Loucy (cell line): ENCODE measurements around the gene HAPLN2.

ENCODE experiments used
- H2AFZ ChIP-seq: fragments of 200-600 bp; sonication (generic); 2 replicates; pipeline ENCODE4 v1.6.0; 2016; ENCODE audit warnings: antibody characterized with exemption, mild to moderate bottlenecking, low read length, moderate library complexity
- H3F3A ChIP-seq: fragments of 200-600 bp; 2 replicates; pipeline ENCODE4 v1.6.0; 2016; ENCODE audit warnings: antibody characterized with exemption, low read depth, mild to moderate bottlenecking
- H3K27me3 ChIP-seq: fragments of 200-600 bp; sonication (generic); 2 replicates; pipeline ENCODE4 v1.6.1; 2014; ENCODE audit warnings: low read length, mild to moderate bottlenecking; ENCODE audit not compliant: insufficient read depth, poor library complexity, severe bottlenecking
- H3K36me3 ChIP-seq: fragments of 200-600 bp; sonication (generic); 2 replicates; pipeline ENCODE4 v1.6.1; 2016; ENCODE audit warnings: low read length; ENCODE audit not compliant: insufficient read depth
- H3K4me1 ChIP-seq: fragments of 200-600 bp; sonication (generic); 2 replicates; pipeline ENCODE4 v1.5.1; 2014; ENCODE audit warnings: low read length, mild to moderate bottlenecking; ENCODE audit not compliant: insufficient read depth, poor library complexity, severe bottlenecking
- H3K4me2 ChIP-seq: fragments of 200-600 bp; sonication (generic); 2 replicates; pipeline ENCODE4 v1.6.0; 2014; ENCODE audit warnings: antibody characterized with exemption, low read length, low read depth, mild to moderate bottlenecking; ENCODE audit not compliant: poor library complexity, severe bottlenecking
- H3K4me3 ChIP-seq: fragments of 200-600 bp; sonication (generic); 2 replicates; pipeline ENCODE4 v1.5.1; 2014; ENCODE audit warnings: low read length, mild to moderate bottlenecking, mixed read lengths; ENCODE audit not compliant: poor library complexity, severe bottlenecking
- H3K79me2 ChIP-seq: fragments of 200-600 bp; sonication (generic); 2 replicates; pipeline ENCODE4 v1.6.1; 2014; ENCODE audit warnings: low read length; ENCODE audit not compliant: insufficient read depth
- H3K9ac ChIP-seq: fragments of 200-600 bp; sonication (generic); 2 replicates; pipeline ENCODE4 v1.6.0; 2014; ENCODE audit warnings: mild to moderate bottlenecking, low read depth, low read length, moderate library complexity; ENCODE audit not compliant: poor library complexity, severe bottlenecking
- H3K9me2 ChIP-seq: fragments of 200-600 bp; sonication (generic); replicated peaks from 2 replicates; pipeline ENCODE4 v1.6.1; 2016; ENCODE audit warnings: low read depth, low read length, mixed read lengths
- H3K9me3 ChIP-seq: fragments of 200-600 bp; sonication (generic); 2 replicates; pipeline ENCODE4 v1.6.1; 2014; ENCODE audit warnings: mild to moderate bottlenecking, antibody characterized with exemption, low read length, low read depth; ENCODE audit not compliant: insufficient read depth
- H4K20me1 ChIP-seq: fragments of 200-600 bp; sonication (generic); 2 replicates; pipeline ENCODE4 v1.6.0; 2014; ENCODE audit warnings: antibody characterized with exemption, low read length, mild to moderate bottlenecking; ENCODE audit not compliant: insufficient read depth, poor library complexity, severe bottlenecking
- EZH2phosphoT487 ChIP-seq: fragments of 200-600 bp; IDR thresholded peaks from 2 replicates; pipeline ENCODE4 v1.6.1; 2018; ENCODE audit warnings: antibody characterized with exemption, mild to moderate bottlenecking, moderate library complexity, borderline replicate concordance
- TF ChIP-seq, protein P1 (sequence below): fragments of 200-600 bp; sonication (generic); conservative IDR thresholded peaks from 2 replicates; pipeline ENCODE4 v1.5.1; 2014; ENCODE audit warnings: mild to moderate bottlenecking, antibody characterized with exemption, low read length

HAPLN2 gene

DNA sequence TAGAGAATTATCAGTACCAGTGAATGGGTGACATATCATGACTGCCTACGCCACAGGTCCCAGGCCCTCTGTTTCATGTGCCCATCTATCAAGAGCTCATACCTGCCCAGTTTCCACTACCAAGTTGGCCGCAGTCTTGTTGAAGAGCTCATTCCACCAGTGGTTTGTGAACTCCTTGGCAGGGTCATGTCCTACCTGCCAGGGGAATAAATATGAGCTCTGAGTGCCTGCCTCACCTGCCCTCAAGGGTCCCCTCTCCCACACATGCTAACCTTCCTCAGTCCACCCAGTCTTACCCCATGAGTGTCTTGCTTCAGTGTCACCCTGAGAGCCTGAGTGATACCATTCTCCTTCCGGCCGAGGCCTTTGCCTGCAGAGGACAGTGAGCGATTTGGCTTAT is 21.1 kb upstream of the HAPLN2 start:
- Histone ChIP-seq H3K4me1 (peaks cover 9% of the 10 kb centered on the region), H3K36me3 (peaks cover 22% of the 10 kb centered on the region; the same call in 1 of the 2 replicates), H4K20me1 (no peaks in the 10 kb centered on the region), H3F3A (no peaks in the 10 kb centered on the region), H3K9me2 (no peaks in the 10 kb centered on the region), H3K79me2 (peaks cover 21% of the 10 kb centered on the region), H3K27me3 (no peaks in the 10 kb centered on the region), H3K9me3 (no peaks in the 10 kb centered on the region), H2AFZ (no peak overlapping the region), H3K4me3 (no peak overlapping the region), H3K4me2 (no peak overlapping the region), H3K9ac (no peak overlapping the region)
- TF ChIP-seq EZH2phosphoT487 = no peak
- TF ChIP-seq, protein P1, sequence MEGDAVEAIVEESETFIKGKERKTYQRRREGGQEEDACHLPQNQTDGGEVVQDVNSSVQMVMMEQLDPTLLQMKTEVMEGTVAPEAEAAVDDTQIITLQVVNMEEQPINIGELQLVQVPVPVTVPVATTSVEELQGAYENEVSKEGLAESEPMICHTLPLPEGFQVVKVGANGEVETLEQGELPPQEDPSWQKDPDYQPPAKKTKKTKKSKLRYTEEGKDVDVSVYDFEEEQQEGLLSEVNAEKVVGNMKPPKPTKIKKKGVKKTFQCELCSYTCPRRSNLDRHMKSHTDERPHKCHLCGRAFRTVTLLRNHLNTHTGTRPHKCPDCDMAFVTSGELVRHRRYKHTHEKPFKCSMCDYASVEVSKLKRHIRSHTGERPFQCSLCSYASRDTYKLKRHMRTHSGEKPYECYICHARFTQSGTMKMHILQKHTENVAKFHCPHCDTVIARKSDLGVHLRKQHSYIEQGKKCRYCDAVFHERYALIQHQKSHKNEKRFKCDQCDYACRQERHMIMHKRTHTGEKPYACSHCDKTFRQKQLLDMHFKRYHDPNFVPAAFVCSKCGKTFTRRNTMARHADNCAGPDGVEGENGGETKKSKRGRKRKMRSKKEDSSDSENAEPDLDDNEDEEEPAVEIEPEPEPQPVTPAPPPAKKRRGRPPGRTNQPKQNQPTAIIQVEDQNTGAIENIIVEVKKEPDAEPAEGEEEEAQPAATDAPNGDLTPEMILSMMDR = no peak

DNA sequence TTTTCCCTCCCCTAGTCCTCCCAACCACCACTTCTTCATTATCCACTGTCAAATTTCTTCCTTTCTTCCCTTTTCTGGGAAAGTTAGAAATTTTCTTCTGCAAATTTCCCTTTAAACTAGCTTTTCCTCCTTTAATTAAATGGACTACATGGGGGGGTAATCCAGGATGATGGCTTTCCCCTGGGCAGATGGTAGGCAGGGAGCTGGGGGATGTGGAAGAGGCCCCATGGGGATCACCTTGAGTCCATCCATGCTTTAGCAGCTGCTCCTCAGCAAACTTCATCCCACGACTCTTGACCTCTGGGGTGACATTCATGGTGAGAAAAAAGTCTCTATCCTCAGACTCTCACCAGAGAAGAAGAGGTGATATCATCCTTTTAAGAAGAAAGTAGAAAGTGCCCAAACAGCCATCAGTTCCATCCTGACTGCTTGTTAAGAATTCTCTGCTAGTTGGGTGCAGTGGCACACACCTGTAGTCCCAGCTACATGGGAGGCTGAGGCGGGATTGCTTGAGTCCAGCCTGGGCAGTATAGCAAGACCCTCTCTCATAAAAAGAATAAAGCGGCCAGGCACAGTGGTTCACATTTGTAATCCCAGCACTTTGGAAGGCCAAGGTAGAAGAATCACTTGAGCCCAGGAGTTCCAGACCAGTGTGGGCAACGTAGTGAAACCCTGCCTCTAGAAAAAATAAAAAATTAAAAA is 20.3 kb upstream of the HAPLN2 start:
- H3K79me2 ChIP-seq = peaks cover 21% of the 10 kb centered on the region

DNA sequence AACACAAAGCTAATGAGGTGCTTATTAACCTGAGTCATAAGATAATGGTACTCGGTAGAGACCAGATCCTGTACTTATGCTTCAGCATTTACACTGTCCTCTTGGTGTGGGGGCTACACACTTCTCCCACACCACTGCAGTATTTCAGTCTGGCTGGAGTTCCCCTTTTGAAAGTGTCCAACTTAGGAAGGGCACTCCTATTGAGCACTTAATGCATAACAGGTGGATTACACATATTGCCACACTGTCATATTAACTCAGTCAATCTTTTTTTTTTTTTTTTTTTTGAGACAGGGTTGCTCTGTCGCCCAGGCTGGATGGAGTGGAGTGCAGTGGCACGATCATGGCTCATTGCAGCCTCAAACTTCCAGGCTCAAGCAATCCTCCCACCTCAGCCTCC is 19.4 kb upstream of the HAPLN2 start:
- peaks cover 21% of the 10 kb centered on the region for H3K79me2 ChIP-seq
- H3K27me3 ChIP-seq = no peaks in the 10 kb centered on the region
- peaks cover 22% of the 10 kb centered on the region; the same call in 1 of the 2 replicates for H3K36me3 ChIP-seq
- H4K20me1 ChIP-seq = no peaks in the 10 kb centered on the region
- no peaks in the 10 kb centered on the region for H3K9me2 ChIP-seq
- no peaks in the 10 kb centered on the region for H3K9me3 ChIP-seq
- H2AFZ ChIP-seq = no peak overlapping the region
- peak overlapping the region; percentile 78 for H3K9ac ChIP-seq
- no peaks in the 10 kb centered on the region for H3F3A ChIP-seq
- H3K4me2 ChIP-seq = peak overlapping the region; percentile 90
- no peak for TF ChIP-seq EZH2phosphoT487
- TF ChIP-seq, protein P1 = peak; percentile 42
- H3K4me3 ChIP-seq = peak overlapping the region; percentile 93
- peaks cover 9% of the 10 kb centered on the region for H3K4me1 ChIP-seq

More for the DNA sequence above, 20.3 kb upstream of the HAPLN2 start:
- H3K4me2 ChIP-seq = no peak overlapping the region
- H3K9me2 ChIP-seq = no peaks in the 10 kb centered on the region
- H3K9ac ChIP-seq = no peak overlapping the region
- TF ChIP-seq, protein P1 = no peak
- no peak for TF ChIP-seq EZH2phosphoT487
- no peaks in the 10 kb centered on the region for H3K9me3 ChIP-seq
- no peak overlapping the region for H2AFZ ChIP-seq
- H3K36me3 ChIP-seq = peaks cover 22% of the 10 kb centered on the region; the same call in 1 of the 2 replicates
- no peaks in the 10 kb centered on the region for H3F3A ChIP-seq
- no peaks in the 10 kb centered on the region for H4K20me1 ChIP-seq
- H3K4me3 ChIP-seq = no peak overlapping the region
- H3K27me3 ChIP-seq = no peaks in the 10 kb centered on the region
- H3K4me1 ChIP-seq = peaks cover 9% of the 10 kb centered on the region
